Adrenal gland (tissue), 12 donors: ENCODE measurements around the gene CARS1. TPM values are rescaled to one million over a fixed set of nuclear protein-coding genes. Genes with fewer than 3 reads are reported as not detected.

Source experiments
- DNase-seq, 7 donors: peaks; one replicate each; pipeline ENCODE4 v3.0.0-alpha.2; 2019 to 2020
- H3K27ac ChIP-seq, 5 donors: fragments of 200-600 bp; sonication (generic) in 4 of 5; 1 replicate in 3 of 5; 2 replicates in 2 of 5; pipeline versions ENCODE4 v1.5.1 to v1.8.0; 2016 to 2020; ENCODE audit warnings: mild to moderate bottlenecking in 1 of 5
- H3K27me3 ChIP-seq: fragments of 200-600 bp; 2 replicates; pipeline ENCODE4 v1.8.0; 2021
- H3K36me3 ChIP-seq, 2 donors: fragments of 200-600 bp; replicated peaks in 1 of 2; 1 replicate in 1 of 2; 2 replicates in 1 of 2; pipeline versions ENCODE4 v1.5.1 to v1.8.0; 2018 to 2022
- H3K4me1 ChIP-seq, 2 donors: fragments of 200-600 bp; replicated peaks in 1 of 2; 1 replicate in 1 of 2; 2 replicates in 1 of 2; pipeline versions ENCODE4 v1.5.1 to v1.8.0; 2018 to 2021
- H3K4me3 ChIP-seq, 4 donors: fragments of 200-600 bp; sonication (generic) in 3 of 4; one replicate each; pipeline ENCODE4 v1.5.1; 2016 to 2018
- H3K9me3 ChIP-seq, 3 donors: fragments of 200-600 bp; sonication (generic) in 1 of 3; replicated peaks in 1 of 3; 1 replicate in 2 of 3; 2 replicates in 1 of 3; pipeline versions ENCODE4 v1.5.1 to v1.8.0; 2016 to 2021
- POLR2A ChIP-seq, 2 donors: fragments of 450-650 bp; IDR thresholded peaks; one replicate each; pipeline ENCODE4 v1.6.1; 2017; ENCODE audit warnings: antibody characterized with exemption in 2 of 2, mild to moderate bottlenecking in 2 of 2, moderate library complexity in 1 of 2
- WGBS, 4 donors: extraction: QIAGEN DNeasy Blood & Tissue Kit in 2 of 4; methylation state at CpG; one replicate each; pipeline versions ENCODE4 v1.1.5 to v1.1.7; 2013 to 2017; 5-methylcytosine and 5-hydroxymethylcytosine counted together
- intact Hi-C, 2 donors: fragments of 100-400 bp; cut with DNase I; formaldehyde crosslinking; loops; one replicate each; pipeline versions ENCODE4 v1.14.1 to v1.15.0; 2022 to 2023
- polyA plus RNA-seq, 3 donors: library from polyadenylated mRNA; stranded (reverse); fragments of 200-250 nt in 2 of 3; fragments of 350-450 nt in 1 of 3; fragmentation: Illumina TruSeq in 1 of 3; extraction: RNeasy Lipid Tissue Mini Kit (QIAGEN cat#74804) in 1 of 3; gene quantifications; one replicate each; pipeline ENCODE4 v1.2.3, GENCODE V29; 2013 to 2014
- total RNA-seq, 9 donors: library from RNA; depleted of rRNA in 4 of 9; stranded (reverse); fragments of >200 nt in 4 of 9; fragments of 120-200 nt in 1 of 9; fragmentation: NEBNext Ultra II Directional in 1 of 9; extraction: Animal tissue kit (Norgen Biotek cat#: 25700) in 1 of 9; gene quantifications; one replicate each; pipeline versions ENCODE4 v1.1.0 to v1.2.4, GENCODE V29; 2013 to 2023
- TF ChIP-seq, protein P1 (sequence below), 6 experiments: fragments of 450-650 bp in 4 of 6; fragments of 200-600 bp in 2 of 6; sonication (generic) in 1 of 6; IDR thresholded peaks; 1 replicate in 5 of 6; 2 replicates in 1 of 6; pipeline versions ENCODE4 v1.5.1 to v1.8.0; 2016 to 2021; ENCODE audit warnings: antibody characterized with exemption in 6 of 6, mild to moderate bottlenecking in 2 of 6, moderate library complexity in 1 of 6
- donor health status: healthy with polysubstance abuse.
- donor health status: Bipolar disorder and iron deficiency.
- donor health status: DM: yes; HTN: yes; CAD: no.
- donor health status: DM: no; HTN: no; CAD: no.
- donor health status: DM: no; HTN: no; CAD: no.
- donor health status: DM: yes; HTN: yes; CAD: no.

CARS1 gene
- total and polyA plus RNA-seq, 12 donors, result 17.2 to 46.7 (median 31.5) TPM

DNA sequence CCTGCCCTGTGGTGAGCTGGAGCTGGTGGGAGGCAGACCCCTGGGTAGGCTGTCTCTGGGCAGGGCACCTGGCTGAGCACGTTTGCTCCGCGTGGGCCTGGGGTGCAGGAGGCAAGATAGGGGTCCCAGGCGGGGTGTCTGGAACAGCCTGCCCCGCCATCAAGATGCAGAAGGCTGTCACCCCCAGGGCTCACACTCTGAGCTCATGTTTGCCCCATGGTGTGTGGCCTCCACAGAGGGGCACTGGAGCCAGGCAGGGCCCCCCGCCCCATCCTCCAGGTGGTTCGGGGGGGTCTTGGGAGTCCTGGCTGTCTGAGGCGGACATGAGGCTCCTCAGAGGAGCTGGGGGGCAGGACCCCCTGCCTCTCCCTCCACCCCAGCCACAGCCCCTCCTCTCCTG is 28.9 kb upstream of the CARS1 start:
- H3K27me3 ChIP-seq, result no peaks in the 10 kb centered on the region
- 67 to 79% (median 75%) methylated on average over 4 to 8 of the region's 8 CpGs for WGBS, 4 donors
- TF ChIP-seq, protein P1, sequence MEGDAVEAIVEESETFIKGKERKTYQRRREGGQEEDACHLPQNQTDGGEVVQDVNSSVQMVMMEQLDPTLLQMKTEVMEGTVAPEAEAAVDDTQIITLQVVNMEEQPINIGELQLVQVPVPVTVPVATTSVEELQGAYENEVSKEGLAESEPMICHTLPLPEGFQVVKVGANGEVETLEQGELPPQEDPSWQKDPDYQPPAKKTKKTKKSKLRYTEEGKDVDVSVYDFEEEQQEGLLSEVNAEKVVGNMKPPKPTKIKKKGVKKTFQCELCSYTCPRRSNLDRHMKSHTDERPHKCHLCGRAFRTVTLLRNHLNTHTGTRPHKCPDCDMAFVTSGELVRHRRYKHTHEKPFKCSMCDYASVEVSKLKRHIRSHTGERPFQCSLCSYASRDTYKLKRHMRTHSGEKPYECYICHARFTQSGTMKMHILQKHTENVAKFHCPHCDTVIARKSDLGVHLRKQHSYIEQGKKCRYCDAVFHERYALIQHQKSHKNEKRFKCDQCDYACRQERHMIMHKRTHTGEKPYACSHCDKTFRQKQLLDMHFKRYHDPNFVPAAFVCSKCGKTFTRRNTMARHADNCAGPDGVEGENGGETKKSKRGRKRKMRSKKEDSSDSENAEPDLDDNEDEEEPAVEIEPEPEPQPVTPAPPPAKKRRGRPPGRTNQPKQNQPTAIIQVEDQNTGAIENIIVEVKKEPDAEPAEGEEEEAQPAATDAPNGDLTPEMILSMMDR (IDR thresholded peaks at IDR 0.05), result no peak
- no peak for TF ChIP-seq POLR2A (IDR thresholded peaks at IDR 0.05)
- DNase-seq, result no peak
- H3K4me1 ChIP-seq, result no peaks in the 10 kb centered on the region
- H3K4me3 ChIP-seq, result no peak overlapping the region
- no peaks in the 10 kb centered on the region for H3K9me3 ChIP-seq
- intact Hi-C loops, result no loop called here
- H3K36me3 ChIP-seq, result no peaks in the 10 kb centered on the region
- H3K27ac ChIP-seq, result no peak overlapping the region

DNA sequence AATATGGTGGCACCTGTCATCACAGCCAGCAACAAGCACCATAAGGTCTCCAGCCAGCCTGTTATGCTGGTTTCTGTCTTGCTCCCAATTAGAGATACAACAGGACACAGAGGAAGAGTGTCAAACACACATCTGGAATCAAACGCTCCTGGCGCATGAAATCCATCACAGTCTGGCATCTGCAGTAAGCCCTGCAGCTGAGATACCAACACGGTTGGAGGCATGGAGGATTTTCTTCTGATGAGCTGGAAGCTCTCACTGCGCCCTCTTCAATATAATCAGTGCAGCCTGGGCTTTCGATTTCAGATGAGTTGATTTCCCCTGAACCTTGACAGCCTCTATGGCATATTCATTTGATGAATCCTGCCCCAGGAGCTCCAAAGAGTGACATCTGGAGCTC is 27.8 kb upstream of the CARS1 start:
- Histone ChIP-seq H3K27me3 (no peaks in the 10 kb centered on the region), H3K27ac (no peak overlapping the region), H3K36me3 (no peaks in the 10 kb centered on the region), H3K4me3 (no peak overlapping the region), H3K9me3 (no peaks in the 10 kb centered on the region), H3K4me1 (no peaks in the 10 kb centered on the region)
- 60 to 72% (median 62%) methylated on average over 5 of the region's 5 CpGs for WGBS, 4 donors
- intact Hi-C loops, result no loop called here
- TF ChIP-seq, protein P1 (IDR thresholded peaks at IDR 0.05), result no peak
- no peak for TF ChIP-seq POLR2A (IDR thresholded peaks at IDR 0.05)
- DNase-seq, result no peak

DNA sequence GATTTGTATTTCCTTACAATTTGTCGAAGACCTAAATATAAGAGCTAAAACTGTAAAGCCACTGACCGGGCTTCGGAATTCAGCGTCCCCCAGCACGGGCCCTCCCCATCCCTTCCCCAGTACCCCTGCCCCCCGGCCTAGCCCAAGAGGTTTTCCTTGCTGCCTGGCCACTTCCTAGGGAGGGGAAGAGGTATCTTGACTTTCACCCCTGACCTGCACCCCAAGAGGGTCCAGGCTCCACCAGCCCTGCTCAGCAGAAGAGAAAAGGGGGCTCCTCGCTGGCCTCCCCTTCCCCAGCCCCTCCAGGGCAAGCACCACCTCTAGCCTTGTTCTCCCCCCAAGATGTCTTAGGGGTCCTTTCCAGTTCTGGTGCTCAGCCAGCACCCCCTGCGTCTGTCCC is 26.1 kb upstream of the CARS1 start:
- intact Hi-C loops, result no loop called here
- no peaks in the 10 kb centered on the region for H3K9me3 ChIP-seq
- no peak for TF ChIP-seq POLR2A (IDR thresholded peaks at IDR 0.05)
- TF ChIP-seq, protein P1 (IDR thresholded peaks at IDR 0.05), result no peak
- H3K4me3 ChIP-seq, result no peak overlapping the region
- no peaks in the 10 kb centered on the region for H3K36me3 ChIP-seq
- DNase-seq, result no peak
- H3K4me1 ChIP-seq, result no peaks in the 10 kb centered on the region
- 74 to 82% (median 77%) methylated on average over 7 to 8 of the region's 8 CpGs for WGBS, 4 donors
- no peak overlapping the region for H3K27ac ChIP-seq
- no peaks in the 10 kb centered on the region for H3K27me3 ChIP-seq

DNA sequence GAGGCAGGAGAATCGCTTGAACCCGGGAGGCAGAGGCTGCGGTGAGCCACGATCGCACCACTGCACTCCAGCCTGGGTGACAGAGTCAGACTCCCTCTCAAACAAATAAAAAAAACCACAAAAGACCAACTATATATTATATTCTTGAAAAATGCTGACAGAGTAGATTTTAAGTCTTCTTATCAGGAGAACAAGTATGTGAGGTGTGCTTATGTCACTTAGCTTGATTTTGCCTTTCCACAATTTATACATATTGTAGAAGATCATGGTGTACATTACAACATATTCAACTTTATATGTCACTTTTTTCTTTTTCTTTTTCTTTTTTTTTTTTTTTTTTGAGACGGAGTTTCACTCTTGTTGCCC is 24.1 kb upstream of the CARS1 start:
- 84 to 90% (median 86%) methylated on average over 6 of the region's 6 CpGs for WGBS, 4 donors
- H3K36me3 ChIP-seq, result no peaks in the 10 kb centered on the region
- H3K27me3 ChIP-seq, result no peaks in the 10 kb centered on the region
- H3K4me1 ChIP-seq, result no peaks in the 10 kb centered on the region
- no peak overlapping the region for H3K4me3 ChIP-seq
- TF ChIP-seq POLR2A (IDR thresholded peaks at IDR 0.05), result no peak
- TF ChIP-seq, protein P1 (IDR thresholded peaks at IDR 0.05), result no peak
- no peak for DNase-seq
- intact Hi-C loops, result no loop called here
- no peaks in the 10 kb centered on the region for H3K9me3 ChIP-seq
- H3K27ac ChIP-seq, result no peak overlapping the region
